Activated CD4-positive, alpha-beta T cell treated with anti-CD3 and anti-CD28 coated beads, Interleukin-2, amount 50 U/mL, for 24 hours (primary cell): ENCODE data around the gene SYT8.

Experiments
- DNase-seq, 2 donors: peaks; one replicate each; pipeline ENCODE4 v3.0.0-alpha.2; 2020; ENCODE audit warnings: low read depth in 1 of 2, low spot score in 1 of 2

Gene SYT8

DNA sequence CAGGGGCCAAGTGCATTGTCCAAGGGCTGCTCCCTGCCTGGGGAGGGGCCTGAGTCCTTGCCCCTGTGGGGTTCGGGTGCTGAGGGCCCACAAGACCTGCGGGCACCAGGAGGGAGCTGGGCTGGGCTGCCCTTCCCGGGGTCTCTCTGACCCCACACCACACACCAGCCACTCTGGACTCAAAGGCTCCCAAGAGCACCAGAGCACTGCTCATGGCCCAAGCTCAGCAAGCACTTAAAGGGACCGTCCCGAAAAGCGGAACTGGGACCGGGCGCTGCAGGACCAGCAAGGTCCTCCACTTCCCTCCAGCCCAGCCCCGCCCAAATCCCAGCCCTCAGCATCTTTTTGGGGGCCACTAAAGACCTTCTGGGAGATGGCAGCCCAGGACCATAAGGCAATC lies 23.4 kb downstream of the SYT8 start:
- DNase-seq: no peak

DNA sequence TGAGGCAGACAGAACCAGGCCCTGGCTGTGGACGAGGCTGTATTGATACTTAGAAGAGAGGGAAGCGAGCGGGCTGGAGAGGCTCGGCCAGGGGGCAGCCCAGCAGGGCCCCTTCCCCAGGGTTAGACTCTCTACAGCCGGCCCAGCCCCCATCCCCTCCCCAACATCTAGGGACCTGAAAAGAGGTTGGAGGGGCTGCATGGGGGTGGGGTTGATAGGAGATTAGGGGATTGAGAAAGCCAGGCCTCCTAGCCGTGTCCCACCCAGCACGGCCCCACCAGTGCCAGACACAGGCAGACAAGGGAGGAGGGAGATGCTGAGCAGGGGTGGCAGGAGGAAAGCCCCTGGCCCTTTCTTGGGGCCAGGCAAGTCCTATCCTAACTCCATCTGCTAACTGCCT lies 23.8 kb downstream of the SYT8 start:
- no peak for DNase-seq

- no peak for DNase-seq
Observed at GRCh38 chr11:1859004-1859403, 24.2 kb downstream of the SYT8 start.

GRCh38 chr11:1860108-1860507 lies 25.3 kb downstream of the SYT8 start:
- DNase-seq: no peak

DNA sequence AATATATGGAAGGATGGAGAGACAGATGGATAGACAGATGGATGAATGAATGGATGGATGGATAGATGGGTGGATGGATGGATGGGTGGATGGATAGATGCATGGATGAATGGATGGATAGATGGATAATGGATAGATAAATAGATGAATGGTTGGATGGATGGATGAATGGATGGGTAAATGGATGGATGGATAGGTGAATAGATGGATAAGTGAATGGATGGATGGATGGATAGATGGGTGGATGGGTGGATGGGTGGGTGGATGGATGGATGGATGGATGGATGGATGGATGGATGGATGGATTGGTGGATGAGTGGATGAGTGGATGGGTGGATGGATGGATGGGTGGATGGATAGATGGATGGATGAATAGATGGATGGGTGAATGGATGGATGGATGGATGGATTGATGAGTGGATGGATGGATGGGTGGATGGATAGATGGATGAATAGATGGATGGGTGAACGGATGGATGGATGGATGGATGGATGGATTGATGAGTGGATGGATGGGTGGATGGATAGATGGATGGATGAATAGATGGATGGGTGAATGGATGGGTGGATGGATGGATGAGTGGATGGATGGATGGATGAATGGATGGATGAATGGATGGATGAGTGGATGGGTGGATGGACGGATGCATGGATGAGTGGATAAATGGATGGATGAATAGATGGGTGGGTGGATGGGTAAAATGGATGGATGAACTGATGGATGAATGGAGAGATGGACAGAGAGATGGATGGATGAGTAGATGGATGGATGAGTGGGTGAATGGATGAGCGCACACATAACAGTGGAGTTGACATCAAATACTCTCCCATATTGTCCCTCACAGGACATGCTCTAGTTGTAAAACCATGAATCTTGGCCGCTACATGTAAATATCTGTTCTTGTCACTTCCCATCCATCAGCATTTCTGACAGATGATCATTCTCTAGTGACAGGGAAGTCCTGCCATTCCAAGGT lies 26.9 kb downstream of the SYT8 start:
- no peak for DNase-seq

DNA sequence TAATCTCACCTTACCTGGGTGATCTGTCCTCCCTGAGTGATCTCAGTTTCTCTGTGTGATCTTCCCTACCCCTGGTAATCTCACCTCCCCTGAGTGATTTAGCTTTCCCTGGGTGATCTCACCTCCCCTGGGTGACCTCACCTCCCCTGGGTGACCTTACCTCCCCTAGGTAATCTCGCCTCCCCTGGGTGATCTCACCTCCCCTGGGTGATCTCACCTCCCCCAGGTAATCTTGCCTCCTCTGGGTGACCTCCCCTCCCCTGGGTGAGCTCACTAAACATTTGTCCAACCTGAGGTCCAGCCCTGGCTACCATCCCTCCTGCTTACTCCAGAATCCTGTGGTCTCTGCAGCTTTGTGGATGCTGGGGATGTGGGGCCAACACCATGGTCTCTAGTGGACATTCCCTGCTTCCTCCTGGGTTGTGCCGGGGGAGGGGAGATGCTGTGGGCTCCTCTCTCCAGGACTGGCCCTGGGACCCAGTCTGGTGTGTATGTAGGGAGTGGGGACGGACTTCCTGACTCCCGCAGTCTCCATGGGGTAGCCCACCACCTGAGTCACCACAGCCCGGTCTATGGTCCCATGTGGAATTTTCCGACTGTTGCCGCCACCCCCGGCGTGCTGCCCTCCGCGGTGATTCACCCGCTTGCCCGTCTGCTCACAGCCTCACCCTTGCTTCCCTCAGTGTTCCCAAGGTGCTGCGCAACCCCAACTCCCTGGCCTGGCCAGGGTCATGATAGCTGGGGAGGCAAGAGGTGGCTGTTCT lies 28.0 kb downstream of the SYT8 start:
- DNase-seq: no peak

DNA sequence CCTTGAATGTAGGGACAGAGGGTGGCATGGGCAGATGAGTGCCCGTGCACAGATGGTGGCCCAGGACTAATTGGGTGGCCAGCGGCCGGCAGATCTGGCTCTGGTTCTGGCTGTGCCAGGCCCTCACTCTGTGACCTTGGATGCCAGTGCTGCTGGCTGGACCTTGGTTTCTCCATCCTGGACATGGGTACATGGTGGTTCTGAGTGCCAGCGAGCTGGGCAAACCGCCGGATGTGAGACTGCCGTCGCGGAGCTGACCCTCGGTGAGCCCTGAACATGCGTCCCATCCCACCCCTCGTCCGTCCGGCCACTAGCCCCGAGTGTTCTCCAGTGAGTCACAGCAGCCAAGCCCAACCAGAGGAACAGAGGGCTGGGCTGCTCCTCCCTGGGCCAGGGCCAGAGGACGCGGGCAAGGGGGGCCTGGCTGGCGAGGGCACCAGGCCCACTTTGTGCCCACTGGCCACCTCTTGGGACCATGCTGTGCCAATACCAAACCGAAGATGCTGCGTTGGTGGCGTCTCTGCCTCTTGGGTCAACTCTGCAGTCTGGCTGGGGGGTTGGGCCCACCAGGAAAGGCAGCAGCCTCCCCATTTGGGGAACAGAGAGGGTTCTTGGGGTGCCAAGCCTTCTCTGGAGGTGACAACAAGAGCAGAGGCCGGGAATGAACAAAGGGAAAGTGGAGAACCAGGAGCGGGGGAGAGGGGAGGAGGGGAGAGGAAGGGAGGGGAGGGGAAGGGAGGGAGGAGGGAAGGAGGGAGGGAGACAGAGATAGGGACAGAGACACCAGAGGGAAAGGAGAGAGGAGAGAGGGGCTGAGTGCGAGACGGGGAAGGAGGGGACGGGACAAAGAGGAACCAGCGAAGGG lies 28.8 kb downstream of the SYT8 start:
- no peak for DNase-seq

- no peak for DNase-seq
Observed at GRCh38 chr11:1864231-1864630, 29.4 kb downstream of the SYT8 start.

- DNase-seq: no peak
Observed at GRCh38 chr11:1864831-1865665, 30.3 kb downstream of the SYT8 start.

DNA sequence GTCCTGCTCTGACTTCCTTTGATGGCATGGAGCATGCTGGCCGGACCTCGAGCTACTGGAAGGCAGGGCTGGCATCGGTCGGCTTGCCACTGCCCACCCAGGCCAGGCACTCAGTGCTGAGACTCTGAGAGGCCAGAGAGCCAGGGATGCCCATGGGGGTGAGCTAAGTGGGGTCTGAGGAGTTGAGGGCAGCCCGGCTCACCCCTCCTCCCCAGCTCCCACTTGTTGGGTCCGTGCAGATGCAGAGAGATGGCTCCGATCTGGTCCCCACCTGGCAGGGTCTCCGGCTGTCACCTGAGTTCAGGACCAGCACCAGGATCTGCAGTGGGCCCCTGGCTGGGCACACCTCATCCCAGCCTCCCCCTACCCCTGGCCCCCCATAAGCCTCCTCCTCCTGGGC lies 31.4 kb downstream of the SYT8 start:
- no peak for DNase-seq

DNA sequence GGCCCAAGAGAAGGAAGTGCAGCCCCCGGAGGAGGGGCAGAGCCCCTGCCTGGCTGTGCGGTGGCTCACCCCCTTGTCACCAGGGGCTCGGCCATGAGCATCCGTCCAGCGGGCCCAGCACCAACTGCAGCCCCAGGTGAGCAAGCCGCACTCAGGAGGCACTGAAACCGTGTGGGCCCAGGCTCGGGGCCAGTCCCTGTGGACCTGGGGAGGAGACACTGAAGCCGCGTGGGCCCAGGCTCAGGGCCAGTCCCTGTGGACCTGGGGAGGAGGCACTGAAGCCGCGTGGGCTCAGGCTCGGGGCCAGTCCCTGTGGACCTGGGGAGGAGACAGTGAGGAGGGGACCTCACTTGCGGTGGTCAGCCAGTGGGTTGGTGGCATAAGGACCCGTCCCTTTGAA lies 32.0 kb downstream of the SYT8 start:
- no peak for DNase-seq

GRCh38 chr11:1867381-1867780 lies 32.6 kb downstream of the SYT8 start:
- DNase-seq: no peak

GRCh38 chr11:1868056-1868635 lies 33.4 kb downstream of the SYT8 start:
- DNase-seq: no peak

DNA sequence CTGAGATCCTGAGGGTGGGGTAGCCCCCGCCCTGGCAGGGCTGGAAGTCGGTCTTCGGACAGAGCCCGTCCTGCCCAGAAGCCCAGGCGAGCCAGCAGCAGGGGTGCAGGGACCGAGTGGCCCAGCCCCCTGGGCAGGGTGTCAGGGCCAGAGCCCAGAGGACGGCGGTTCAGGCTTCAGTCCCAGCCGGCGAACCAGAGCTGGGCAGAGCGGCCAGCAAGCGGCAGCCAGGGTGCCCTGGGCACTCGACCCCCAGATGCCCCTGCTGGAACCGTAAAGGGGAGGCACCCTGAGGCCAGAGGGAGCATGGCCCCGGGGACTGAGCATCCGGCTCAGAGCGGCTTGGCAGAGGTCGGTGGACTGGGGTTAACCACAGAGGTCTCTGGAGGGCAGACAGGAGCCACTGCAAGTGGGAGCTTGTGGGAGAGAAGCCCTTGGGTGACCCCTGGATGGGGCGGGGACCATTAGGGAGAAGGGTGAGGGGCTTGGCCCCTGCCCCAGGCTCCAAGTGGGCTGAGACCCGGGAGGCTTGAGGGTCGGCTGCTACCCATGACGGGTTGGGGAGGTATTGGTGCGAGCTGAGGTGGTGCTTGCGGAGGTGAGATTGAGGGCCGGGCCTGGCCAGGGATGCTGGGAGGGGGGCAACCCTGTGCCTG lies 34.0 kb downstream of the SYT8 start:
- no peak for DNase-seq

- no peak for DNase-seq
Observed at GRCh38 chr11:1869427-1870325, 34.9 kb downstream of the SYT8 start.

DNA sequence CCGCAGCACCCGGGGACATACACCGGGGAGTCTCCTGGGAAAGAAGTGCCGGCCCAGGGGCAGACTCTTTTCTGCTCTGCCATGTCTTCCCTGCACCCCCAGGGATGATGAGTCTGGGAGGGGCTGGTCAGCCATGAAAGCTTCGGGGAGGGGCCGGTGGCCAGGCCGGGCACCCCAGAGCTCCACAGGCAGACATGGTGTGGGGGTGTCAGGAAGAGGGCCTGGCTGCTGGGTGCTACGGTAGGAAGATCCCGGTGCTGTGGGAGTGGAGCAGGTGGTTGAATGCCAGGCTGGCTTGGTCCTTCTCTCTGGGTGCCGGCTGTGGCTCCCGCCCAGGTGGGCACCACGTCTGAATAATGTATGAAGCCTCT lies 35.5 kb downstream of the SYT8 start:
- DNase-seq: no peak

- no peak for DNase-seq
Observed at GRCh38 chr11:1870721-1871466, 36.1 kb downstream of the SYT8 start.

DNA sequence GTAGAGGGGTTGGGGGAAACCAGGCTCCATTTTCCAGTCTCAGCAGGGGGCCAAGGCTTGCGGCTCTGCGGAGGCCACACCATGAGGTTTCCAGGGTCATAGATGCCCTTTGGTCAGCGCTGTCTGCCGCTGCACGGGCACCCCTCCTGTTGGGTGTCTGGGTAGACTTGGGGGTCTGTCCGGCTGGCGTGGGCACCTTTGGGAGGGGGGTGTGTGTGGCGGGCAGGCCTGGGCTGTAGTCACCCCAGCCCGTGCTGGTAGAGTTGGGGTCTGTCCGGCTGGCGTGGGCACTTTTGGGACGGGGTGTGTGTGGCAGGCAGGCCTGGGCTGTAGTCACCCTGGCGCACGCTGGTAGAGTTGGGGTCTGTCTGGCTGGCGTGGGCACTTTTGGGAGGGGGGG lies 36.7 kb downstream of the SYT8 start:
- no peak for DNase-seq
